HepG2 (cell line): ENCODE measurements around the gene KIF13A. TPM values are rescaled to one million over a fixed set of nuclear protein-coding genes. Genes with fewer than 3 reads are reported as not detected.
A peak's percentile ranks its signal among the peaks of the same experiment; 100 is the strongest.

Source experiments
- ERF ChIP-seq: IDR thresholded peaks from 2 replicates; pipeline ENCODE4 v1.6.1; 2018; ENCODE audit warnings: missing biosample characterization, missing genetic modification reagents
- GATAD1 ChIP-seq: IDR thresholded peaks from 2 replicates; pipeline ENCODE4 v1.6.1; 2016; ENCODE audit warnings: missing genetic modification reagents, missing compliant biosample characterization
- GZF1 ChIP-seq: sonication (generic); formaldehyde crosslinking; IDR thresholded peaks from 2 replicates; pipeline ENCODE4 v1.5.1; 2020; ENCODE audit warnings: mild to moderate bottlenecking, missing genetic modification reagents
- KAT7 ChIP-seq: IDR thresholded peaks from 2 replicates; pipeline ENCODE4 v1.6.1; 2018; ENCODE audit warnings: borderline replicate concordance, missing compliant biosample characterization
- MTF2 ChIP-seq: sonication (generic); formaldehyde crosslinking; IDR thresholded peaks from 2 replicates; pipeline ENCODE4 v1.5.0; 2020; ENCODE audit warnings: missing genetic modification reagents, borderline replicate concordance
- NPAS2 ChIP-seq: sonication (generic); formaldehyde crosslinking; IDR thresholded peaks from 2 replicates; pipeline ENCODE4 v1.8.0; 2022; ENCODE audit warnings: mild to moderate bottlenecking, missing genetic modification reagents, borderline replicate concordance
- NR2F1 ChIP-seq, 2 experiments: fragments of 450-650 bp in 1 of 2; formaldehyde crosslinking in 1 of 2; IDR thresholded peaks; 2 replicates each; pipeline versions ENCODE4 v1.5.0 to v1.6.1; 2016 to 2020; ENCODE audit warnings: mild to moderate bottlenecking in 1 of 2, missing compliant biosample characterization in 1 of 2, missing genetic modification reagents in 1 of 2, moderate library complexity in 1 of 2
- PAF1 ChIP-seq: IDR thresholded peaks from 2 replicates; pipeline ENCODE4 v1.6.1; 2016; ENCODE audit warnings: missing genetic modification reagents, missing compliant biosample characterization
- POLR2A ChIP-seq, 2 experiments: IDR thresholded peaks; 2 replicates each; pipeline ENCODE4 v1.6.1; 2011; ENCODE audit warnings: low read depth in 2 of 2, low read length in 2 of 2, mild to moderate bottlenecking in 1 of 2, moderate library complexity in 1 of 2; ENCODE audit not compliant: insufficient read depth in 1 of 2
- SMYD3 ChIP-seq: sonication (generic); formaldehyde crosslinking; IDR thresholded peaks from 2 replicates; pipeline ENCODE4 v1.8.1; 2023; ENCODE audit warnings: mild to moderate bottlenecking, missing genetic modification reagents
- TBX3 ChIP-seq: fragments of 450-650 bp; IDR thresholded peaks from 2 replicates; pipeline ENCODE4 v1.6.1; 2017; ENCODE audit warnings: antibody characterized with exemption, mild to moderate bottlenecking, inconsistent platforms, borderline replicate concordance
- ZBTB37 ChIP-seq: sonication (generic); formaldehyde crosslinking; IDR thresholded peaks from 2 replicates; pipeline ENCODE4 v1.4.0; 2020; ENCODE audit warnings: mild to moderate bottlenecking, missing genetic modification reagents
- ZBTB46 ChIP-seq: sonication (generic); formaldehyde crosslinking; IDR thresholded peaks from 2 replicates; pipeline ENCODE4 v1.4.0; 2020; ENCODE audit warnings: mild to moderate bottlenecking, missing genetic modification reagents, borderline replicate concordance
- ZKSCAN8 ChIP-seq: IDR thresholded peaks from 2 replicates; pipeline ENCODE4 v1.6.1; 2016; ENCODE audit warnings: borderline replicate concordance, missing genetic modification reagents, missing compliant biosample characterization
- ZNF451 ChIP-seq: sonication (generic); formaldehyde crosslinking; IDR thresholded peaks from 2 replicates; pipeline ENCODE4 v1.5.0; 2020; ENCODE audit warnings: mild to moderate bottlenecking, missing genetic modification reagents
- ZNF549 ChIP-seq: sonication (generic); formaldehyde crosslinking; IDR thresholded peaks from 2 replicates; pipeline ENCODE4 v1.5.0; 2020; ENCODE audit warnings: missing genetic modification reagents
- ZNF614 ChIP-seq: IDR thresholded peaks from 2 replicates; pipeline ENCODE4 v1.6.1; 2018; ENCODE audit warnings: missing biosample characterization, missing genetic modification reagents, inconsistent platforms, borderline replicate concordance
- ZNF720 ChIP-seq: sonication (generic); formaldehyde crosslinking; IDR thresholded peaks from 2 replicates; pipeline ENCODE4 v1.4.0; 2020; ENCODE audit warnings: missing genetic modification reagents
- ZSCAN5A ChIP-seq: sonication (generic); formaldehyde crosslinking; IDR thresholded peaks from 2 replicates; pipeline ENCODE4 v1.8.0; 2022; ENCODE audit warnings: mild to moderate bottlenecking, missing genetic modification reagents, borderline replicate concordance
- ZUFSP ChIP-seq: sonication (generic); formaldehyde crosslinking; IDR thresholded peaks from 2 replicates; pipeline ENCODE4 v1.9.0; 2021; ENCODE audit warnings: missing genetic modification reagents, mild to moderate bottlenecking, borderline replicate concordance
- polyA plus RNA-seq, 8 experiments: library from polyadenylated mRNA; depleted of rRNA in 3 of 8; stranded (reverse) in 7 of 8; unstranded in 1 of 8; fragments of >200 nt; fragmentation: Illumina TruSeq in 4 of 8; extraction: Trizol in 4 of 8; gene quantifications; 2 replicates each; pipeline versions ENCODE4 v1.2.1 to v1.2.3, GENCODE V29; 2011 to 2016; ENCODE audit warnings: low read depth in 4 of 8, missing spikeins in 1 of 8, mixed read lengths in 1 of 8; ENCODE audit not compliant: insufficient read depth in 1 of 8
- total RNA-seq, 5 experiments: library from RNA; depleted of rRNA; stranded (reverse); fragments of >200 nt; fragmentation: Illumina TruSeq; extraction: Trizol; gene quantifications; 2 replicates each; pipeline ENCODE4 v1.2.3, GENCODE V29; 2016; ENCODE audit warnings: low read depth in 1 of 5
- TF ChIP-seq, protein P1 (sequence below): sonication (generic); formaldehyde crosslinking; IDR thresholded peaks from 2 replicates; pipeline ENCODE4 v1.5.1; 2020; ENCODE audit warnings: missing genetic modification reagents, mild to moderate bottlenecking, borderline replicate concordance
- TF ChIP-seq, protein P2 (sequence below): sonication (generic); formaldehyde crosslinking; IDR thresholded peaks from 2 replicates; pipeline ENCODE4 v1.4.0; 2020; ENCODE audit warnings: missing genetic modification reagents

The KIF13A gene
- total and polyA plus RNA-seq, 2 of the 13 experiments (the other 11 are each of a cell fraction or from before 2014, with no cell fraction given), result 21.1 to 37.2 TPM

DNA sequence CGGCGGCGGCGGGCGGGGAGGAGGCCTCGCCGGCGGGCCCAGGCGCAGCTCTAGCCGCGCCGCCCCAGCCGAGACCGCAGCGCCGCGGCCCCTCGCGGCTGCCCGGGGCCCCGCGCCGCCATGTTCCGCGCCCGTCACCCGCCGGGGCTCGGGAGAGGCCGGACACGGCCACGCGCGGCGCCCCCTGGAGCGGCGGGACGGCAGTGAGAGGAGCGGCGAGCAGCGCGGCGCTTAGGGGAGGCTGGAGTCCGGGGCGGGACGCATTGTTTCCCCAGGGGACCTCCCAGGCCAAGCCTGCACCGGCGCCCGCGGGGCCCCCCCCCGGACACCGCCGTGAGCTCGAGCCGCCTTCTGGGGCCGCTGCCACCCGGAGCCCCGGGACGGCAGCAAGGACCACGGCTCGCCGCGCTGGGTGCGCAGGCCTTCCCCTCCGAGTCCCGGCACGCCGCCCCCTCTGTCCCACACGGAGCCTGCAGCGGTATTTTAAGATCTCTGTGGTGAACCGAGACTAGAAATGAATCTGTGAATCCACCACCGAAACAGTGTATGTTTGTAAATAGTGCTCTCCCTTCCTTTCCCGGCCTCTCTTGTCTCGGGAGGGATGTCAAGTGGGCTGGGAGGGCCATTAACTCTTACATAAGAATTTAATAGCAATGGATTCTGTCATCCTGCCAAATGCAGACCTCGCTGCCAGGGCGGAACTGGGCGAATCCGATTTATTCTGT is 424 bp upstream of the KIF13A start (continued):
- TF ChIP-seq ZSCAN5A (no peak), TBX3 (no peak), NPAS2 (CRISPR knock-in tag) (no peak), GATAD1 (no peak), PAF1 (CRISPR knock-in tag) (no peak), KAT7 (CRISPR knock-in tag) (peak; percentile 15; the same call in 1 of the 2 replicates), ERF (CRISPR knock-in tag) (peak; percentile 30; the same call in 1 of the 2 replicates), POLR2A (IDR thresholded peaks at IDR 0.05; ENCODE audit: insufficient read depth in 1 of 2, low read depth in 2 of 2, low read length in 2 of 2) (peak; percentile 18 to 31; a peak in 1 of 4 replicates), ZBTB46 (no peak; the same call in 1 of the 2 replicates), ZNF720 (no peak), ZNF549 (no peak), ZBTB37 (CRISPR knock-in tag) (no peak), SMYD3 (CRISPR knock-in tag) (no peak), ZUFSP (CRISPR knock-in tag) (no peak), GZF1 (CRISPR knock-in tag) (no peak), ZKSCAN8 (CRISPR knock-in tag) (no peak), MTF2 (no peak; the same call in 1 of the 2 replicates), ZNF451 (CRISPR knock-in tag) (no peak), NR2F1 (CRISPR knock-in tag; IDR thresholded peaks at IDR 0.05) (no peak), ZNF614 (CRISPR knock-in tag) (no peak; the same call in 1 of the 2 replicates)
- TF ChIP-seq, protein P1, sequence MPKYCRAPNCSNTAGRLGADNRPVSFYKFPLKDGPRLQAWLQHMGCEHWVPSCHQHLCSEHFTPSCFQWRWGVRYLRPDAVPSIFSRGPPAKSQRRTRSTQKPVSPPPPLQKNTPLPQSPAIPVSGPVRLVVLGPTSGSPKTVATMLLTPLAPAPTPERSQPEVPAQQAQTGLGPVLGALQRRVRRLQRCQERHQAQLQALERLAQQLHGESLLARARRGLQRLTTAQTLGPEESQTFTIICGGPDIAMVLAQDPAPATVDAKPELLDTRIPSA (CRISPR knock-in tag), result no peak
- TF ChIP-seq, protein P2, sequence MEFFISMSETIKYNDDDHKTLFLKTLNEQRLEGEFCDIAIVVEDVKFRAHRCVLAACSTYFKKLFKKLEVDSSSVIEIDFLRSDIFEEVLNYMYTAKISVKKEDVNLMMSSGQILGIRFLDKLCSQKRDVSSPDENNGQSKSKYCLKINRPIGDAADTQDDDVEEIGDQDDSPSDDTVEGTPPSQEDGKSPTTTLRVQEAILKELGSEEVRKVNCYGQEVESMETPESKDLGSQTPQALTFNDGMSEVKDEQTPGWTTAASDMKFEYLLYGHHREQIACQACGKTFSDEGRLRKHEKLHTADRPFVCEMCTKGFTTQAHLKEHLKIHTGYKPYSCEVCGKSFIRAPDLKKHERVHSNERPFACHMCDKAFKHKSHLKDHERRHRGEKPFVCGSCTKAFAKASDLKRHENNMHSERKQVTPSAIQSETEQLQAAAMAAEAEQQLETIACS (CRISPR knock-in tag), result no peak; the same call in 1 of the 2 replicates
